NT2/D1 (cell line): ENCODE results near the gene TMEM209.

Source experiments
- SUZ12 ChIP-seq: IDR thresholded peaks from 2 replicates; pipeline ENCODE4 v1.6.1; 2011; ENCODE audit not compliant: insufficient read length, insufficient read depth; ENCODE audit errors: extremely low read depth
- ZNF274 ChIP-seq: IDR thresholded peaks from 2 replicates; pipeline ENCODE4 v1.6.1; 2011; ENCODE audit warnings: mild to moderate bottlenecking, low read depth, low read length

- TF ChIP-seq ZNF274 = no peak
- no peak for TF ChIP-seq SUZ12
Measured at GRCh38 chr7:130152493-130153210, 52.6 kb downstream of the TMEM209 start.
